H1 (cell line): ENCODE measurements around the gene H2AZ2.
"Not testable (repeated sequence)": the region's sequence is repeated elsewhere in the genome, so short reads cannot be mapped to it uniquely, and the experiment has no call there.

ENCODE experiments used
- EZH2 ChIP-seq: fragments of 200-600 bp; sonication (generic); IDR thresholded peaks from 2 replicates; pipeline ENCODE4 v1.7.1; 2012; ENCODE audit warnings: low read depth, mild to moderate bottlenecking, moderate library complexity, low read length, inconsistent platforms; ENCODE audit not compliant: severe bottlenecking
- GABPA ChIP-seq: IDR thresholded peaks from 2 replicates; pipeline ENCODE4 v1.6.1; 2011; ENCODE audit warnings: mild to moderate bottlenecking, low read length, moderate library complexity, borderline replicate concordance; ENCODE audit not compliant: insufficient read depth
- POLR2A ChIP-seq, 2 experiments: IDR thresholded peaks; 1 replicate in 1 of 2; 2 replicates in 1 of 2; pipeline ENCODE4 v1.6.1; 2011; ENCODE audit warnings: low read depth in 2 of 2, low read length in 2 of 2, mild to moderate bottlenecking in 2 of 2; ENCODE audit errors: control extremely low read depth in 1 of 2
- USF2 ChIP-seq: IDR thresholded peaks from 2 replicates; pipeline ENCODE4 v1.6.1; 2011; ENCODE audit warnings: low read length, improper control_type of control experiment
- TF ChIP-seq, protein P1 (sequence below), 3 experiments: IDR thresholded peaks; 1 replicate in 2 of 3; 2 replicates in 1 of 3; pipeline versions ENCODE4 v1.5.1 to v1.6.1; 2011; ENCODE audit warnings: low read length in 3 of 3, mild to moderate bottlenecking in 3 of 3, inconsistent platforms in 2 of 3, low read depth in 1 of 3, moderate library complexity in 1 of 3; ENCODE audit not compliant: insufficient read depth in 1 of 3; ENCODE audit errors: control extremely low read depth in 1 of 3

DNA sequence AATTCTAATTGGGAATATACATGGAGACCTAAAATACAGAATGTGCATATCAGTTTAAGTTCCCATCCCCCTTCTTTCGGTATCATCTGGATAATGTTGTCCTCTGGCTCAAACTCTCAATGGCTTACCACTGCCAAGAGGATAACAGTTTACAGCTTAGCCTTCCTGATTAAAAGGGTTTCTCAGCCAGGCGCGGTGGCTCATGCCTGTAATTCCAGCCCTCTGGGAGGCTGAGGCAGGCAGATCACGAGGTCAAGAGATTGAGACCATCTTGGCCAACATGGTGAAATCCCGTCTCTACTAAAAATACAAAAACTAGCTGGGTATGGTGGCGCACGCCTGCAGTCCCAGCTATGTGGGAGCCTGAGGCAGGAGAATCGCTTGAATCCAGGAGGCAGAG is 5.2 kb downstream of the H2AZ2 start:
- not testable (repeated sequence) for TF ChIP-seq POLR2A (IDR thresholded peaks at IDR 0.05; ENCODE audit: control extremely low read depth in 1 of 2, low read depth in 2 of 2, low read length in 2 of 2); EZH2; GABPA; USF2
- TF ChIP-seq, protein P1, sequence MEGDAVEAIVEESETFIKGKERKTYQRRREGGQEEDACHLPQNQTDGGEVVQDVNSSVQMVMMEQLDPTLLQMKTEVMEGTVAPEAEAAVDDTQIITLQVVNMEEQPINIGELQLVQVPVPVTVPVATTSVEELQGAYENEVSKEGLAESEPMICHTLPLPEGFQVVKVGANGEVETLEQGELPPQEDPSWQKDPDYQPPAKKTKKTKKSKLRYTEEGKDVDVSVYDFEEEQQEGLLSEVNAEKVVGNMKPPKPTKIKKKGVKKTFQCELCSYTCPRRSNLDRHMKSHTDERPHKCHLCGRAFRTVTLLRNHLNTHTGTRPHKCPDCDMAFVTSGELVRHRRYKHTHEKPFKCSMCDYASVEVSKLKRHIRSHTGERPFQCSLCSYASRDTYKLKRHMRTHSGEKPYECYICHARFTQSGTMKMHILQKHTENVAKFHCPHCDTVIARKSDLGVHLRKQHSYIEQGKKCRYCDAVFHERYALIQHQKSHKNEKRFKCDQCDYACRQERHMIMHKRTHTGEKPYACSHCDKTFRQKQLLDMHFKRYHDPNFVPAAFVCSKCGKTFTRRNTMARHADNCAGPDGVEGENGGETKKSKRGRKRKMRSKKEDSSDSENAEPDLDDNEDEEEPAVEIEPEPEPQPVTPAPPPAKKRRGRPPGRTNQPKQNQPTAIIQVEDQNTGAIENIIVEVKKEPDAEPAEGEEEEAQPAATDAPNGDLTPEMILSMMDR (IDR thresholded peaks at IDR 0.05; ENCODE audit: control extremely low read depth in 1 of 3, insufficient read depth in 1 of 3, low read depth in 1 of 3, low read length in 3 of 3) = not testable (repeated sequence)
